Stimulated activated CD4-positive, alpha-beta T cell treated with anti-CD3 and anti-CD28 coated beads, Interleukin-1b, Interleukin-23, amount 100 ng/mL, for 4 hours (primary cell): Measurements from ENCODE around the gene UBR2.
"Not testable (repeated sequence)": the region's sequence is repeated elsewhere in the genome, so short reads cannot be mapped to it uniquely, and the experiment has no call there.

Experiments
- DNase-seq, 2 donors: peaks; one replicate each; pipeline ENCODE4 v3.0.0-alpha.2; 2020; ENCODE audit warnings: low read depth in 2 of 2

UBR2 gene

GRCh38 chr6:42726485-42727086, 162.8 kb downstream of the UBR2 start:
- peak; percentile 37 to 61 for DNase-seq

- DNase-seq, result peak in 1 of 2 donors; percentile 18
Measured at GRCh38 chr6:42727087-42727611, 163.3 kb downstream of the UBR2 start.

- no peak for DNase-seq
Measured at GRCh38 chr6:42727627-42728026, 163.8 kb downstream of the UBR2 start.

DNA sequence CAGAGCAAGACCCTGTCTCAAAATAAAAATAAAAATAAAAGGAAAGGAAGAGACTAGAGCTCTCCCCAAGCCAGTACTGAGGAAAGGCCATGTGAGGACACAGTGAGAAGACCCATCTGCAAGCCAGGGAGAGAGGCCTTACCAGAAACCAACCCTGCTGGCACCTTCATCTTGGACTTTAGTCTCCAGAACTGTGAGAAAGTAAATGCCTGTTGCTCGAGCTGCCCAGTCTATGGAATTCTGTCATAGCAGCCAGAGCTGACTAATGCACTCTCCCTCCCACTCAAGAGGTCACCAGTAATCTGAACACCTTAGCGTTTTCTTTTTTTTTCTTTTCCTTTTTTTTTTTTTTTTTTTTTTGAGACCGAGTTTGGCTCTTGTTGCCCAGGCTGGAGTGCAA, 165.9 kb downstream of the UBR2 start:
- DNase-seq, result no peak

- not testable (repeated sequence) for DNase-seq
Measured at GRCh38 chr6:42733867-42734481, 170.1 kb downstream of the UBR2 start.

DNA sequence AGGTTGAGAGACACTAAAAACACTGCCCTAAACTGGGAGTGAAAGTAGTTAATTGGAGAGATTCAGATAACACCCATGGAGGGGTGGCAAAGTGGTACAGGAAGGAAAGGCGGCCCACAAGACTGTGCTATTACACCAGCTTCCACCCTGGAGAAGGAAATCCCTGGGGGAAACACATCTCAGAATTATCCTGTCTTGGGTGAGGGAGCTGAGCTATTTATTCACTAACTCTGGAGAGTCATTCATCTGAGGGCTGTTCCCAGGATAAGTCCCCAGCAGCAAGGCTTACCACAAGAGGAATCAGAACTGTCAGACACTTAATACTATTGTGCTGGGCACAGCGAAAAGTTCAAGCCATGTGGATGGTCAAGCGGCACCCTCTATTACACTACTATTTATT, 172.1 kb downstream of the UBR2 start:
- DNase-seq, result no peak

DNA sequence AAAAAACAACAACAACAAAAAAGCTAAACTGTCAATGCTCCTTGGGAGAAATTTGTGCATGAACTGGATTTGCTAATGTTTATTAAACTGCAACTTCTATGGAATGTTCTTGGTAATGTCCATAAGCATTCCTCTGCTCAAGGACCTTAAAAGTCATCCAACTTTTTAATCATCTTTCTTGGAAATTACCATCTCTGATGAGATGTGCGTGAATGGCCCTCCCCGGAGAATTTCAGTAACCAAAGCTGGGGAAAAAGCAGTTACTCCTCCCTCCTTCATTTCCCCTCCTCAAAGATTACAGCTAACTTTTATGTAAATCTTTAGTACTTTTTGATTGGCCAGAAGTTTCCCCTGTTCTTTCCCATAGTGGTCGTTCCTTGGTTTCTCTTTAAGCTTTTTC, 176.9 kb downstream of the UBR2 start:
- no peak for DNase-seq

- DNase-seq, result no peak
Measured at GRCh38 chr6:42742116-42742894, 178.5 kb downstream of the UBR2 start.
